Measurements from ENCODE around the gene TAF11L14.

TAF11L14 gene

DNA sequence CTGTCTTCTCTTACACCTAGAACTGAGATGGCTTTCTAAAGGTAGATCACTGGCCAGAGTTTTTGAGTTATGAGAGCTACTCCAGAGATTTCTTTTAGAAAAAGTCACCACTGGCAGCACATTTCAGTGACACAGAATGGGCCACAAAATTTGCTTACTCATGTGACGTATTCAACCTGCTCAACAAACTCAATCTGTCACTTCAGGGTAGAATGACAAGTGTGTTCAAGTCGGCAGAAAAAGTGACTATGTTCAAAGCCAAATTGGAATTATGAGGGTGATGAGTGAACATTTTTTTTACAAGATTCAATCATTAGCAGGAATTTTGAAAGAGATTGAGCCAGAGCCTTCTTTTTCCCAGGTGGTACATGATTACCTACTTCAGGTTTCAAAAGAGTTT is 46.5 kb downstream of the TAF11L14 start:
- no peak for DNase-seq

All from NCI-H226 (cell line).